Mesothelial cell of epicardium (in vitro differentiated cells): ENCODE measurements around the gene ATRNL1. TPM values are rescaled to one million over a fixed set of nuclear protein-coding genes. Genes with fewer than 3 reads are reported as not detected.
"Not testable (repeated sequence)": the region's sequence is repeated elsewhere in the genome, so short reads cannot be mapped to it uniquely, and the experiment has no call there.

Experiments used
- DNase-seq, 2 experiments: peaks; one replicate each; pipeline ENCODE4 v3.0.0; 2021; ENCODE audit warnings: low spot score in 2 of 2; ENCODE audit not compliant: unreplicated experiment in 2 of 2
- H3K27ac Mint-ChIP-seq: 2 replicates; pipeline ENCODE4 v1.8.0; 2021; ENCODE audit warnings: mixed read lengths
- H3K27me3 Mint-ChIP-seq: 2 replicates; pipeline ENCODE4 v1.8.0; 2021; ENCODE audit warnings: low read depth, mixed read lengths
- H3K36me3 Mint-ChIP-seq: 2 replicates; pipeline ENCODE4 v1.8.0; 2021; ENCODE audit warnings: mixed read lengths
- H3K4me1 Mint-ChIP-seq: 2 replicates; pipeline ENCODE4 v1.8.0; 2021; ENCODE audit warnings: mixed read lengths
- H3K4me3 Mint-ChIP-seq: 2 replicates; pipeline ENCODE4 v1.8.0; 2021; ENCODE audit warnings: mild to moderate bottlenecking, moderate library complexity, mixed read lengths
- H3K9me3 Mint-ChIP-seq: 2 replicates; pipeline ENCODE4 v1.8.0; 2021; ENCODE audit warnings: mixed read lengths
- total RNA-seq: library from RNA; stranded (reverse); gene quantifications from 3 replicates; pipeline ENCODE4 v1.2.1, GENCODE V29; 2021
- TF ChIP-seq, protein P1 (sequence below): fragments of 200-600 bp; sonication (generic); IDR thresholded peaks from one replicate; pipeline ENCODE4 v1.5.0; 2021; ENCODE audit warnings: antibody characterized with exemption; ENCODE audit not compliant: unreplicated experiment

The ATRNL1 gene
- total RNA-seq, 1 donor from 2014 or later = 39.6 TPM

DNA sequence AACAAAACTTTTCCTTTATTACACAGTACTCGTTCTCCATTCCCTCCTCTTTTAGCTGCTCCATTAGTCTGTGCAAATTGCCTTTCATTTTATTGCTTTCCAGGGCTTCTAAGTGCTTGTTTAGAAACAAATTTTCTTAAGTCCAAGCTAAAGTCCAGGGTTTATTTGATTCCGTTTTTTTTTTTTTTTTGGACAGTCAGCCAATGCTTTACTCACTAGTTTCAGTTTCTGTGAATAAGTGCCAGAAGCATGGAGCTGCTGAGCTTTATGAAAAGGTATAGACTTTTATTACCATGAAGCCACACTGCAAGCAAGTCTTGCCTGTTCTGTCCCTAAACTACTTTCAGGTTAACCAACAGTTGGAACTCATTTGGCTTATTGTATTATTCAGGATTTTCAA, 724.8 kb downstream of the ATRNL1 start:
- DNase-seq = no peak
- peak overlapping the region; percentile 86 for H3K27ac Mint-ChIP-seq
- H3K27me3 Mint-ChIP-seq = no peaks in the 10 kb centered on the region
- H3K36me3 Mint-ChIP-seq = peaks cover 8% of the 10 kb centered on the region
- TF ChIP-seq, protein P1, sequence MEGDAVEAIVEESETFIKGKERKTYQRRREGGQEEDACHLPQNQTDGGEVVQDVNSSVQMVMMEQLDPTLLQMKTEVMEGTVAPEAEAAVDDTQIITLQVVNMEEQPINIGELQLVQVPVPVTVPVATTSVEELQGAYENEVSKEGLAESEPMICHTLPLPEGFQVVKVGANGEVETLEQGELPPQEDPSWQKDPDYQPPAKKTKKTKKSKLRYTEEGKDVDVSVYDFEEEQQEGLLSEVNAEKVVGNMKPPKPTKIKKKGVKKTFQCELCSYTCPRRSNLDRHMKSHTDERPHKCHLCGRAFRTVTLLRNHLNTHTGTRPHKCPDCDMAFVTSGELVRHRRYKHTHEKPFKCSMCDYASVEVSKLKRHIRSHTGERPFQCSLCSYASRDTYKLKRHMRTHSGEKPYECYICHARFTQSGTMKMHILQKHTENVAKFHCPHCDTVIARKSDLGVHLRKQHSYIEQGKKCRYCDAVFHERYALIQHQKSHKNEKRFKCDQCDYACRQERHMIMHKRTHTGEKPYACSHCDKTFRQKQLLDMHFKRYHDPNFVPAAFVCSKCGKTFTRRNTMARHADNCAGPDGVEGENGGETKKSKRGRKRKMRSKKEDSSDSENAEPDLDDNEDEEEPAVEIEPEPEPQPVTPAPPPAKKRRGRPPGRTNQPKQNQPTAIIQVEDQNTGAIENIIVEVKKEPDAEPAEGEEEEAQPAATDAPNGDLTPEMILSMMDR = no peak
- peak overlapping the region; percentile 39 for H3K4me3 Mint-ChIP-seq
- H3K9me3 Mint-ChIP-seq = peaks cover 28% of the 10 kb centered on the region
- H3K4me1 Mint-ChIP-seq = peaks cover 10% of the 10 kb centered on the region

DNA sequence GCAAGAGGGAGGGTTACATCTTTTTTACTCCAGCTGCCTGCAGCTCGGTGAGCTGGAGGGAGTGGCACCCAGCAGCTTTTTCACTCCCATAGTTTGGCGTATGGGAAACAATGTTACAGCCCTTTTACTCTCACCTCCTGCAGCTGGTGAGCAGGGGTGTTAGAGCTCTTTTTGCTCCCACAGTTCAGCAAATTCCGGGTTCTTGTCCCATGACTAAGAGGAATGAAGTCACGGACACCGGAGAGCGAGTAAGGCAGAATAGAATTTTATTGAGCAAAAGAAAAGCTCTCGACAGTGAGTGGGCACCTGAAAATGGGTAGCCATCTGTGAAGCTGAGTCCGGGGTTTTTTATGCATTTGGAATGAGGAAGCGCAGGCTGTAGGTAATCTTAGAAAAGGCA, 733.2 kb downstream of the ATRNL1 start:
- no peak for DNase-seq
- TF ChIP-seq, protein P1 = no peak
- no peak overlapping the region for H3K4me3 Mint-ChIP-seq
- peaks cover 27% of the 10 kb centered on the region for H3K9me3 Mint-ChIP-seq
- no peaks in the 10 kb centered on the region for H3K27me3 Mint-ChIP-seq
- H3K27ac Mint-ChIP-seq = no peak overlapping the region
- H3K4me1 Mint-ChIP-seq = peaks cover 15% of the 10 kb centered on the region
- peaks cover 13% of the 10 kb centered on the region for H3K36me3 Mint-ChIP-seq

DNA sequence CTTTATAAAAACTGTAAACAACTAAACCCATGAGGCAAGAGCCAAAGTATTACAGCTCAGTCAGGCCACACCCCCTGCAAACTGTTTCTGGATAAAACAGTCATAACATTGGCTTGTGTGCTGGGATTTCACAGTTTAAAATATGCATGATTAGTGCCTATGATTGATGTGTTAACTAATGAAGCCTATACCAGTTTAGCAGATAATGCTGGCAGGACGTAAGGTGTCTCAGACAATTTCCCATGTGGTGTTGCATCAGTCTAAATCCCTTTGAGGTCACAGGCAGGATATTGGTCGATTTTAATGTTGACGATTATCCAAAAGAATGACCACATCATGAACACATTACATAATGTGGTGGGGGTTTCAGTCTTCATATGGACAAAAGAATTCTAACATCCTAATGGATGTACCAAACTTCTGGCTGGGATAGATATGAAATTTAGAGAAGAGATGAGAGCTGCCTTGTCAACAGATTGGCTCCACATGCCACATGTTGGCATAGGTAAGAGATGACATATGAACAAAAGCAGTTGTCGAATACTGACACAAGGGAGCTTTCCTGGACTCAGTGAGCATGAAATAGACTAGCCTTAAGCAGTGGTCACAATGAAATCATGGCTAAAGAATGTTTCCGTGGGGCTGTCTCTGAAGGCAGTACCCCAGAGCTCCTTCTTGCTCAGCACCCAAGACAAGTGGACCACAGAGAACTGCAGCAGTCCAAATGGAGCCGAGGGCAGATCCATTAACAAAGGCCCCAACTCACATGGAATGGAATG, 734.3 kb downstream of the ATRNL1 start:
- DNase-seq = no peak
- H3K4me1 Mint-ChIP-seq = peaks cover 15% of the 10 kb centered on the region
- H3K36me3 Mint-ChIP-seq = peaks cover 5% of the 10 kb centered on the region

DNA sequence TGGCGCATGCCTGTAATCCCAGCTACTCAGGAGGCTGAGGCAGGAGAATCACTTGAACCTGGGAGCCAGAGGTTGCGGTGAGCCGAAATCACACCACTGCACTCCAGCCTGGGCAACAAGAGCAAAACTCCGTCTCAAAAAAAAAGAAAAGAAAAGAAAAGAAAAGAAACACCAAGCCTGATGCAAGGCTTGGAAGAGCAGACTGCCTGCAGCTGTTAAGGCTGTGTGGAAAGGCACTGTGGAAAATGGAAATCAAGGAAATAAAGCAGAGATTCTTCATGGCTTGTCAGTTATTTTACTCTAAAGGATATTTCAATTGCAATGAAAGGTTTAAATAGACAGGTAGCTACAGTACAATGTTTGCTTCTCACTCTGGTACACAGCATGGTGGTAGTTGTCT, 735.0 kb downstream of the ATRNL1 start:
- H3K4me3 Mint-ChIP-seq, H3K9me3 Mint-ChIP-seq, H3K36me3 Mint-ChIP-seq, H3K27me3 Mint-ChIP-seq, DNase-seq: not testable (repeated sequence)
- Mint-ChIP-seq H3K27ac (peak overlapping the region; percentile 8), H3K4me1 (peaks cover 15% of the 10 kb centered on the region)

More for the DNA sequence above, 734.3 kb downstream of the ATRNL1 start:
- TF ChIP-seq, protein P1 = no peak
- Mint-ChIP-seq H3K27ac (peak overlapping the region; percentile 1), H3K27me3 (no peaks in the 10 kb centered on the region), H3K9me3 (peaks cover 17% of the 10 kb centered on the region), H3K4me3 (no peak overlapping the region)

DNA sequence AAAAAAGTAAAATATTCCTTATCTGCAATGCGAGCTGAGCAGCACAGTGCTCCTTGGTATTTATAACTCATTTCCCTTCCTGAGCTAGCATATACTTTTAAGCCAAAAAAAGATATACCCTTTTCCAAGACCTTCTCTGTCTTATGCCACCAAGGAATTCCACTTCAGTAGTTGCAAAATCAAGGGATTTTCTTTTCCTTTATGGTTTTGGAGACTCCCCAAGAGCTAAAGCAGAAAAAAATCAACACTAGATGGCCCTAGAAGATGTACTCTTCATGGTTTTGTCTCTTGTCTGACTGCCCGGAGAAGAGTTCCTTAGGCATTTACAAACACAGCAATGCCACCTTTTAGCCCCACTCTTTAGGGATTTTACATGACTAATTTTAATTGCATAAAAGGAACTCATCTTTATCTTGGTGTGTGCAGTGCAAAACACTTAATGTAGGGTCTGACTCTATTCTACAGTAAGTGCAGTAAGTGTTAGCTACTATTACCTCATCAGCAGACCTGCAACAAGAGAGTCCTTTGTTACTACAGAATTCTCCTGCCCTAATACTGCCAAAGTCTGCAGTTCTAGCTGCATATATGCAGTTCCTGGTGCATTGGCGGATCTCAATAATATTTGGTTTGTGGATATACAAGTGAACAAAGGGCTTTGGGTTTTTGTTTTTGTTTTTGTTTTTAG, 736.5 kb downstream of the ATRNL1 start:
- TF ChIP-seq, protein P1 = no peak
- DNase-seq = no peak

DNA sequence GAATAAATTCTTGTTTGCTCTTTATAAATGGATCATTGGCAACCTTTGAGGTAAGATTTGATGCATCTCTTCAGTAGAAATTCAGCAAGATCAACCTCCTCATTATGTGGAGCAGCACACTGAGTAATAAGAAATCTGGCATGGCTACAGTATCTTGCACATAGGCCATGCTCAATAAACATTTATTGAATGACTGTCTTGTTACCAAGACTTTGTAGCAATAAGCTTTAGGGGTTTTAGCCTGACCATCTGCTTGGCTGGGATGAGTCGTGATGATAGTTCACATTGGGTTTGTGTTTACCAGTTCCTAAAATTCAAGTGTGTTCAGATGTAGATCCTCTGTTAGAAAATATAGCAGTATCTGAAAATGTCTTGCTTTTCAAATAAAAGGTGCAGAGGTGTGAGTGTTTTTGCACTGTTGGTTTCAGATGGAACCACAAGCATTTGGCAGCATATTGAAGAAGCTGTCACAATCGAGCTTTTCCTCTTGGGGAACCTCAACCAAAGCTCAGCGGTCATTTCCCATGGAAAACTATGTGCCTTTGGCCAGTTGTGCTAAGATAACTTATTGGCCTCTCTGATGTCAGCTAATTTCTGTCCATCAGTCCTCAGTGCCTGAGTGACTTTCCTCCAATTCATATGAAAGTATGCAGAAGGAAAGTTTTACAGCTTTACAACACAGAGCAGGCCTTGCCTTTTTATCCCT, 737.3 kb downstream of the ATRNL1 start:
- H3K27me3 Mint-ChIP-seq = no peaks in the 10 kb centered on the region
- H3K4me3 Mint-ChIP-seq = no peak overlapping the region
- H3K36me3 Mint-ChIP-seq = no peaks in the 10 kb centered on the region
- peaks cover 3% of the 10 kb centered on the region for H3K9me3 Mint-ChIP-seq
- H3K4me1 Mint-ChIP-seq = peaks cover 15% of the 10 kb centered on the region
- H3K27ac Mint-ChIP-seq = no peak overlapping the region
- no peak for DNase-seq
- TF ChIP-seq, protein P1 = no peak

More for the DNA sequence above, 736.5 kb downstream of the ATRNL1 start:
- no peaks in the 10 kb centered on the region for H3K27me3 Mint-ChIP-seq
- peaks cover 15% of the 10 kb centered on the region for H3K4me1 Mint-ChIP-seq
- no peaks in the 10 kb centered on the region for H3K36me3 Mint-ChIP-seq
- H3K27ac Mint-ChIP-seq = no peak overlapping the region
- no peak overlapping the region for H3K4me3 Mint-ChIP-seq
- H3K9me3 Mint-ChIP-seq = peaks cover 4% of the 10 kb centered on the region
